Epithelial cell of proximal tubule (primary cell): ENCODE data around the gene STRAP. TPM values are rescaled to one million over a fixed set of nuclear protein-coding genes. Genes with fewer than 3 reads are reported as not detected.

Source experiments
- DNase-seq: peaks from one replicate; pipeline ENCODE4 v3.0.0-alpha.2; 2011; ENCODE audit warnings: low read depth
- H3K4me3 ChIP-seq: 2 replicates; pipeline ENCODE4 v1.5.1; 2011; ENCODE audit warnings: low read depth, mild to moderate bottlenecking, low read length
- total RNA-seq: library from RNA; depleted of rRNA; stranded (reverse); fragments of >200 nt; gene quantifications from 2 replicates; pipeline ENCODE4 v1.2.3, GENCODE V29; 2015
- TF ChIP-seq, protein P1 (sequence below): conservative IDR thresholded peaks from 2 replicates; pipeline ENCODE4 v1.5.1; 2012; ENCODE audit warnings: low read depth, mild to moderate bottlenecking, low read length

Gene STRAP, protein sequence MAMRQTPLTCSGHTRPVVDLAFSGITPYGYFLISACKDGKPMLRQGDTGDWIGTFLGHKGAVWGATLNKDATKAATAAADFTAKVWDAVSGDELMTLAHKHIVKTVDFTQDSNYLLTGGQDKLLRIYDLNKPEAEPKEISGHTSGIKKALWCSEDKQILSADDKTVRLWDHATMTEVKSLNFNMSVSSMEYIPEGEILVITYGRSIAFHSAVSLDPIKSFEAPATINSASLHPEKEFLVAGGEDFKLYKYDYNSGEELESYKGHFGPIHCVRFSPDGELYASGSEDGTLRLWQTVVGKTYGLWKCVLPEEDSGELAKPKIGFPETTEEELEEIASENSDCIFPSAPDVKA
- 163 and 196 TPM in 2 replicates for total RNA-seq

DNA sequence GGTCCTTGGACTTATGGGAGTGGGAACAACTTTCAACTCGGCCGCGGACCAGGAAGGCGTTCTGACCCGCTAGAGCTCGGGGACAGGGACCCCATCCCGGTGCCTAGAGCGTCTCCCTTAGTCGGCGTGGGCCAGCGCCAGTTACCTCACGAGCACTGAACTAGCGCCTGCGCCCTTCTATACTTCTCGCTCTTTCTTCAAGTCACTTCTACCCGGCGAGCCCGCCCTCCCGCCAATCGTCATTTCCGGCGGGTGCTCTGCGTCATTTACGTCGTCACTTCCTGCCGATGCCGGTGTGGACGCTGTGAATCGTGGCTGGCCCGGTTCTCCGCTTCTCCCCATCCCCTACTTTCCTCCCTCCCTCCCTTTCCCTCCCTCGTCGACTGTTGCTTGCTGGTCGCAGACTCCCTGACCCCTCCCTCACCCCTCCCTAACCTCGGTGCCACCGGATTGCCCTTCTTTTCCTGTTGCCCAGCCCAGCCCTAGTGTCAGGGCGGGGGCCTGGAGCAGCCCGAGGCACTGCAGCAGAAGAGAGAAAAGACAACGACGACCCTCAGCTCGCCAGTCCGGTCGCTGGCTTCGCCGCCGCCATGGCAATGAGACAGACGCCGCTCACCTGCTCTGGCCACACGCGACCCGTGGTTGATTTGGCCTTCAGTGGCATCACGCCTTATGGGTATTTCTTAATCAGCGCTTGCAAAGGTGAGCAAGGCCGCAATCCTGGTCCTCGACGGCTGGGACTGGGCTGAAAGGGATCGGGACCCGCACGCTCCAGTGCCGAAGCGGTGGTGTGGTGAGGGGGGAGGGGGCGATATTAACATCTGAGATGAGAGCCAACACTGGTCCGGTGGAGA is at the start of gene STRAP:
STRAP (plus strand) TSS at position 270 of the 854 bp plus-strand sequence; CDS start at position 591, 321 bp downstream.
- TF ChIP-seq, protein P1, sequence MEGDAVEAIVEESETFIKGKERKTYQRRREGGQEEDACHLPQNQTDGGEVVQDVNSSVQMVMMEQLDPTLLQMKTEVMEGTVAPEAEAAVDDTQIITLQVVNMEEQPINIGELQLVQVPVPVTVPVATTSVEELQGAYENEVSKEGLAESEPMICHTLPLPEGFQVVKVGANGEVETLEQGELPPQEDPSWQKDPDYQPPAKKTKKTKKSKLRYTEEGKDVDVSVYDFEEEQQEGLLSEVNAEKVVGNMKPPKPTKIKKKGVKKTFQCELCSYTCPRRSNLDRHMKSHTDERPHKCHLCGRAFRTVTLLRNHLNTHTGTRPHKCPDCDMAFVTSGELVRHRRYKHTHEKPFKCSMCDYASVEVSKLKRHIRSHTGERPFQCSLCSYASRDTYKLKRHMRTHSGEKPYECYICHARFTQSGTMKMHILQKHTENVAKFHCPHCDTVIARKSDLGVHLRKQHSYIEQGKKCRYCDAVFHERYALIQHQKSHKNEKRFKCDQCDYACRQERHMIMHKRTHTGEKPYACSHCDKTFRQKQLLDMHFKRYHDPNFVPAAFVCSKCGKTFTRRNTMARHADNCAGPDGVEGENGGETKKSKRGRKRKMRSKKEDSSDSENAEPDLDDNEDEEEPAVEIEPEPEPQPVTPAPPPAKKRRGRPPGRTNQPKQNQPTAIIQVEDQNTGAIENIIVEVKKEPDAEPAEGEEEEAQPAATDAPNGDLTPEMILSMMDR: no peak
- DNase-seq: peak; percentile 75
- peak within 1 kb of the TSS; percentile 73 for H3K4me3 ChIP-seq

DNA sequence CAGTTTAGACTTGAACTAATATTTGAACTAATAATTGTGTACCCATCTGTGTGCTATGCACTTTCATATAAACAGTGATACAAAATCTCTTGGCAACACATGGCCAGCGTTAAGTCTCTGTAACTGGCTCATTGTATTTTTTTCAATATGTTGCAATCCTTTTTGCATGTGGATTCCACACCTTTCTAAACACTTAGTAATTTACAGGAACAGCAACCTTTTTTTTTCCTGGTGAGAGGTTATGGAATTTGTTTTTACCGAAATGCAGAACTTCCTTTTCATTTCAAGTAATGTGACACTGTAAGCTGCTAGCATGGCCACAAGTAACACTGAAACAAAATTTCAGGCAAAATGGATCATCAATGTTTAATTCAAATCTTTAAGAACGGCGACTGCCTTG is 47.6 kb upstream of the STRAP start:
- TF ChIP-seq, protein P1: no peak
- DNase-seq: no peak

DNA sequence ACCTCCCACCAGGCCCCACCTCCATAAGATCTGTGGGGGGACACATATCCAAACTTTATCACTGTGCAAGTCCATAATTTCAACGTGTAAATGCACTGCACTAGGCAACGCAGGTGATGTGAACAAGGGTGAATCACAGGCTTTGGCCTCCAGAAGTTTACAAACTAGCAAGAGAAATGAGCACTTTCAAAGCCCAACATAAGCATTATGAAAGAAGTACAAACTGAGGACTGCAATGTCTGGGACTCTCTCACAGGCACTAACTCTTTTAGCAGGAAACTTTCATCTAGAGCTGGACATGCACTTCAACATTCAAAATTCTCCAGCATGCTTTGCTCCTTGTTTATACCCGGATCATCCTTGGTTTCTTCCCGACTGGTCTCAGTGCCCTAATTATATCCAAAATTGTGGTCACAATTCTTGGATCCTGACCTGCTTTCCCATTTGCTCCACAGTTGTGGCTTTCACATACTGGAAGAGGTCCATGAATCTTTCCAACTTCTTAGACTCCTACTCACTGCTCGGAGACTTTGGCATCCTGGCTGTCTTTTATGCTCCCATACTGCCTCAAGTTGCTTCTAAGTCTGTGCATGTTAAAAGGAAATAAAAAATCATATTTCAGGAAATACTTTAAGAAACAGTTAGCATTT is 44.9 kb upstream of the STRAP start:
- DNase-seq: no peak
- H3K4me3 ChIP-seq: no peak overlapping the region
- TF ChIP-seq, protein P1: no peak

More for the DNA sequence above, 47.6 kb upstream of the STRAP start:
- H3K4me3 ChIP-seq: no peak overlapping the region

DNA sequence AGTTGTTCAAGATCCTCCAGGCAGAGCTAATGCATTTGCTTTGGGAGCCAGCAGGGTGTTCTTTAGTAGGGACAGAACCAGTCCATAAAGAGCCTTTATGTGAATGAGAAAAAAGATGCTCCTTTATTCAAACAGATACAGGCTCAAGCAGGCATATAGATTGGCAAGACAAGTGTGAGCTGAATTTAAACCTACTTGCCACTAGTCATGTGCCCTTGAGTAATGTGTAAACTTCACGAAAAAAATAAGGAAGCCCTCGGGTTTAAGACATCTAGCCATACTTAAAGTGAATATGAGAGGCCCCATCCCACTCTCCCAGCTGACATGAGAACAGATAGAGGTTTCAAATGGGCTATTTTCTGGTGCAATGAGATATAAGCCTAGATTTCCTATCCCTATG is 43.1 kb upstream of the STRAP start:
- TF ChIP-seq, protein P1: no peak

DNA sequence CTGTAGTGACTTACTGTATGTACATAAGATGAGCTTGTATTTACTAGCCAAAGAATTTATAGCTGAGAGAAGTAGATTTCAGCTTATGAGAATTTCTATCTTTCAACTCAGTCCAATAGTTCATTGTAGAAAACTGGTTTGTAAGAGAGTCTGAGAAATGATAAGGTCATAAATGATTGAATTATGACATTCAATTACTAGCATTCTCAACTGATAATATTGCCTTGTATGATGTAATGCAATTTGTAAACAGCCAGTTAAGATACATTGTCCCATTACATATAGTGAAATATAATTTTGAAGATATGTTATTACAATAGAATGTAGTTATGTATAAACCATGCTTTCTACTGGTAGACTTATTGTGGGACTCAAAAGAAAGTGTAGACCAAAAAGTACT is 42.5 kb upstream of the STRAP start:
- DNase-seq: no peak
- no peak overlapping the region for H3K4me3 ChIP-seq
- TF ChIP-seq, protein P1: no peak

More for the DNA sequence above, 43.1 kb upstream of the STRAP start:
- no peak for DNase-seq
- no peak overlapping the region for H3K4me3 ChIP-seq

DNA sequence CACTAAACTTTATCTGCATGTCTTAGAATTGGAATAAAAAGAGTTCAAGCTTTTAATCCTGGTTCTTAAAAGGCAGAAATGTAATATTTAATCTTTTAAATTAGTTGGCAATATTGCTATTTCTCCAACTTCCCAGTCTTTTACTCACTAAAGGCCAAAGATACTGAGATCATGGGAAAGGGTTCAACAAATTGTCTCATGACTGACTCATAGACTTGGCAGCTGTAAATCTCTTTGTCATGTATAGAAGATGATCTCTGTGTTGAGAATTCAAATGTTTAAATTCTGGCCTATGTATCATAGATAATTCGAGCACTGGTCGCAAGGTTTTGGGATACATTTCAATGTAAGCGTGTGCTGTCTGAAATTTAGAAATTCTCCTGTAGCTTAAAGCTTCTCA is 40.1 kb upstream of the STRAP start:
- TF ChIP-seq, protein P1: no peak
- no peak for DNase-seq
- H3K4me3 ChIP-seq: no peak overlapping the region
